HG02571 (cell line): ENCODE results near the gene CYP24A1.

Experiments used
- ATAC-seq: cut with Tn5 transposase; IDR thresholded peaks from one replicate; pipeline ENCODE4 v1.9.1; 2021; ENCODE audit warnings: mild to moderate bottlenecking, moderate library complexity; ENCODE audit not compliant: unreplicated experiment

Gene CYP24A1

GRCh38 chr20:54173653-54174456 lies at the start of gene CYP24A1:
Gene CYP24A1, minus strand, starts transcription at chr20:54173986. Its CDS starts 407 bp downstream, at chr20:54173579.
- ATAC-seq = no peak

- no peak for ATAC-seq
Measured at GRCh38 chr20:54223285-54223684, 49.5 kb upstream of the CYP24A1 start.

DNA sequence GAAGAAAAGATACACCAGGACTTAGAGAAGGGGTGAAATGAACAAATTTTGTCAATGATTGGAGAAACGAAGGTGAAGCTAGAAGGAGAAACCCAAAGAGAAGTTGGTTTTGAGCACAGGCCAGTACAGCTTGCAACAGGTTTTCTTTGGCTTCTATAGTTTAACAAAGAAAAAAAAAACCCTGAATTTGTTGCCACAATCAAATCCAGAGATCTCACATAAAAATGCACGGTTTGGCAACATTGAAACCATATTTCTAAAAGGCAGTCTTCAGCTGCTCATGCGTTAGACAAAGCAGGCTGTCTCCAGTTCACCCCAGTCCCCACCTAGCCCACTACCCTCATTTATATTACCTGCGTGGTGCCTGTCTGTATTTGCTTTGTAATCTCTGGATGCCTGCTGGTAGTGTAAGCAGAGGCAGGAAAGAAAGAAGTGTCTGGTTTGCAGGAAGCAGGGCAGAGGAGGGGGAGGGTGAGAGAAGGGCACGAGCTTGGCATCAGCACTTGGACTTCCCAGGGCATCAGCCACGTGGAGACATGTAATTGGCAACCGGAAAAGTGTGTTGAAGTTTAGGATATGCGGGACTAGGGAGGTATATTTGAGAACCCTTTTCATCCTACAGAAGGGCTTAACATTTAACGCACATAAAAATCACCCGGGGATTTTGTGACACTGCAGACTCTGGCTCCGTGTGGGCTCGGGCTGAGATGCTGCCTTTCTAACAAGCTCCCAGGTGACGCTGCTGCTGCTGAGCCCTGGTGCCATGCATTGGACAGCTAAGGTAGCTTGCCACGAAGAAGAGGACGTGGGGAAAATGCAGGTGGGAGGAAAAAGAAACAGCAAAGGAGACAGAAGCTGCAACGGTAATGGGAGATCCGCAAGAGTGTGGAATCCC lies 48.5 kb upstream of the CYP24A1 start:
- ATAC-seq = no peak

DNA sequence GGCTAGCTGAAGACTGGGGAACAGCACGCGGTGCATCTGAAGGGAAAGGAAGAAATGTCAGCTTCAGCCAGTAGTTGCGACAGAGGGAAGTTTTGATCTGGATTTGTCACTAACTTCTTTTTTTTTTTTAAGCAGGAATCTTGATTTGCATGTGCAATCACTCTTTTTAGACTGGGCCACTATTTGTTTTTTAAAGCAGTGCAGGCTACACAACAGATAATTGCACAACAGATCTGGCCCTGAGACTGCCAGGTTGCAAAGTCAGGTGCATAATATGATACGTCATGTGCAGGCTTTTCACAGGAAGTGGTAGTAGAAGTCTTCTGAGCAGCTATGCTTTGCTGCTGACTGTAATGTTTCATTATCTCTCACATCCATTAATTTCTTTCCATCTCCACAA lies 47.6 kb upstream of the CYP24A1 start:
- ATAC-seq = no peak

- ATAC-seq = no peak
Measured at GRCh38 chr20:54220722-54221121, 46.9 kb upstream of the CYP24A1 start.

DNA sequence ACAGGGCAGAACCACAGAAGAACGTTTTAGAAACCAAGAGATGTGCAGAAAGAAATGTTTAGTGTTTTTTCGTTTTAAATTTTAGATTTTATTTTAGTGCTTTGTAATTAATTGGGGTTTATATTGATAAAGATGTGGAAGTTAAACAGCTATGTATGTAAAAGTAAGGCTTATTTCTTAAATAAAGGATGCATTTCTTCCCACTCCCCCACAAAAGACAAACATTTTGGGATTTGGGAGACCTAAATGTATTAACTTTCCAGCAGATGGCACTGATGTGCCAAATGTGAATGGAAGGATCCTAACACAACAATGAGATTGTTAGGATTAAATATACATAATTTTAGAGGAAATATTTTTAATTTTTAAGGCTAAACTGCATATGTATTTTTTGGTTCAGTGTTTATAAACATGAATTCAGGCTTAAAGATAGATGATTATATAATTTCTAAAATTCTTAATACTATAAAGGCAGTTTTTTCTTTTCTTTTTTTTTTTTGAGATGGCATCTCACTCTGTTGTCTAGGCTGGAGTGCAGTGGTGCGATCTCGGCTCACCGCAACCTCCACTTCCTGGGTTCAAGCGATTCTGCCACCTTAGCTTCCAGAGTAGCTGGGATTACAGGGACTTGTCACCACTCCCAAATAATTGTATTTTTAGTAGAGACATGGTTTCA lies 46.1 kb upstream of the CYP24A1 start:
- ATAC-seq = no peak

DNA sequence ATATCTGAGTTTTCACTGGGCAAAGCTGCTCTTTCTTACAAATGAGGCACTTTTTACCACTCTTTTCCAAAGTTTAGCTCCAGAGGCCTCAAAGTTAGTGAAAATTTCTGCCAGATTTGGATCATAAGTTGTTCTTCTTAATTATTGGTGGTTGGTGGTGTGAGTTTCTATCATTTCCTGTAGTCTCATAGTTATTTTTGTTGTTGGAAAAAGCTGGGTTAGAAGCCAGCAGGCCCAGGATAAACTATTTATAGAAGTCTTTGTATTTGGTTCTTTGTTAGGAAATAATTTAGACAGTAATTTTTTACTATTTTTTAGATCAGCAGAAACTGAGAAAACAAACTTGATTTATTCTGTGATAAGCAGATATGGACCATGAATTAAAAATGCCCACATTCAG lies 44.7 kb upstream of the CYP24A1 start:
- no peak for ATAC-seq

GRCh38 chr20:54217762-54218161 lies 44.0 kb upstream of the CYP24A1 start:
- no peak for ATAC-seq

DNA sequence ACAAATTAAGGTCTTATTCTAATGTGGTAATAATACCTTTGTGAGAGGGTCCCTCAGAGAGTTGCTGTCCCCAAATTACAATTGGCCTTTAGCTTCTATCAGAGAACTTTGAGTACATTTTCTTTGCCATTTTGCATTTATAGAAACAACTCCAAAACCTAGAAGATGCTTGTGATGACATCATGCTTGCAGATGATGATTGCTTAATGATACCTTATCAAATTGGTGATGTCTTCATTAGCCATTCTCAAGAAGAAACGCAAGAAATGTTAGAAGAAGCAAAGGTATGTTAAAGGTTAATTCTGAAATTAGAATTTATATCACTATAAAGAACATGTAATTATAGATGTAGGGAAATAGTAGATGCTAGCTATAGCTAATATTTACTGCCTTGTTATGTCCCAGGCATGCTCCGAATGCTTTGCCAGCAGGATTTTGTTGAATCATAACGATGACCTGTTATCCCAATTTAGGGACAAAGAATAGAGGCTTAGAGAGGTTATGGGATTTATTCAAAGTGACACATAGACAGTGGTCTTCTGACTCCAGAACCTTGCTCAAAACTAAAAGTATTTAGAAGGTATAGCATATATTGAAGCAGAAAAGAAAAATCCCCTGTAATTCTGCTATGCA lies 41.5 kb upstream of the CYP24A1 start:
- no peak for ATAC-seq

DNA sequence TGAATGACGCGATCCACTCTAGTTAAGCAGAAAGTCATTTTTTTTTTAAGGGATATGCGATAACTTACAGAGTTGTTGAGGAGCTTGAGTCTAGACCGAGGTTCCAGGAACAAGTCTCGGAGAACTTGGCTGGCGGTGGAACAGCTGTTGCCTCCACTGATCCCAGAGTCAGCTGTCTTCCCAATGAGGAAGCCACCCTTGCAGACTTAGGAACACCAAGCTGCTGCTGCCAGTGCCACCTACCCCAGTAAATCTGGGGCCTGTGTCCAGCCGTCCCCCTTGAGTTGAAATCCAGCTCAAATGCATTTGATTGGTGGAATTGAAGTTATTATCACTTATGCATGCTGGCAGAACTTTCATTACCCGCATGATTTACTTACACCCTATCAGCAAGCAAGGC lies 40.8 kb upstream of the CYP24A1 start:
- ATAC-seq = no peak

DNA sequence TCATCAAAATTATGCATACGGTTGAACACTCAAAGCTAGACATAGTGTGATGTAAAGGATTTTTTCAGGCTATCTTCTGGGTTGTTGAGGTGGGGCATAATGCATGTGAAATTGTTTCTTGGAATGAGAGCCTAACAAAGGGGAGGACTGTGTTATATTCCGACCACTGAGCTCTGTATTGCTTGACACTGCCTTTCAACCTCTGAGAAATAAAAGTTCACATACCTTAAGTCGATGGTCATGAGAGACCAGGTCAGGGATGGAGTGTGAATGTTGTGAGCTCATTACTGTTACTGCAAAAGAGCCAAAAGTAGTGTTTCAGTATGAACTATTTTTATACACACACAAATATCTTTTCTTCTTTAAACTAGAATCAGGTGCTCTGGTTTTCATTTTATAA lies 39.1 kb upstream of the CYP24A1 start:
- no peak for ATAC-seq

DNA sequence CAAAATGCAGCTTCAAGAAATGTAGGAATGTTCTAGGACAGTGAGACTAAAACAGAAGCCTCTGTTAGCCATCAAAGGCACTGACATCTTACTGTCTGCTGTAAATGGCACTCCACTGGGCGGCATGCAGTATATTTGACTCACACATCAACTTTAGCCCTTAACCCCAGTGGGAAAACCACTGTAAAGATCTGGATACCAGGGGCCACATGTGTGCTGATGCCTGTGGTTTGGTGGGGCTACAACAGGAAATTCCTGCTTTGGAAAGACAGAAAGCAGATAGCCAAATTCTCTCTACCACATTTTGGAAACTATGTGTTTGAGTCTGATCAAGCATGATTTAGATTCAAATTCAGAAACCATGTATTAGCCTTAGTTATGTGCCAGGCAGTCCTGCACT lies 38.4 kb upstream of the CYP24A1 start:
- no peak for ATAC-seq

GRCh38 chr20:54209216-54209813 lies 35.5 kb upstream of the CYP24A1 start:
- no peak for ATAC-seq

DNA sequence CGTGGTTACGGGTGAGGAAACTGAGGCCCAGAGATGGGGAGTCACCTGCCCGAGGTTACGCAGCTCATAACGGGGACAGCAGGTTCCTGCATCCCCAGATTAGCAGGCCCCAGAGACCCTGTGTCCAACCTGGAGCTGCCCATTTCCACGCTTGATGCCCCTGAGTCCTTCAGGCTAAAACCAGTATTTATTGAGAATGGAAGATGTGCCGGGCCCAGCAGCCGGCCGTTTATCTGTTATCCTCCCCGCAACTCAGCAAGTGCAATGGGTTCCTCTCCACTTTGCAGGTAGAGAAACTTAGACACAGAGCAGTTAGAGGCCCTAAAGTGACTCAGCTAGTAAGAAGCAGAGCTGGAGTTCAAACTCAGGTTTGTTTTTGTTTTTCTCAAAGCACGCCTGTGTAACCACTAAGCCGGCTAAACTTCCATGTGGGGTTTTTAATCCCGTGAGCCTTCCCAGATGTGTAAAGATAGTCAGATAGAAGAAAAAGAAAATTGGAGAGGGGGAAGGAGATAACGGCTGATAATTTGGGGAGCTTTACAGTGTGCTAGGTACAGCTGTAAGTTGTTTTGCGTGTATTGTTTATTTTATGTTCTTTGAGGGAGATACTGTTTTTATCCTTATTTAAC lies 34.9 kb upstream of the CYP24A1 start:
- no peak for ATAC-seq

DNA sequence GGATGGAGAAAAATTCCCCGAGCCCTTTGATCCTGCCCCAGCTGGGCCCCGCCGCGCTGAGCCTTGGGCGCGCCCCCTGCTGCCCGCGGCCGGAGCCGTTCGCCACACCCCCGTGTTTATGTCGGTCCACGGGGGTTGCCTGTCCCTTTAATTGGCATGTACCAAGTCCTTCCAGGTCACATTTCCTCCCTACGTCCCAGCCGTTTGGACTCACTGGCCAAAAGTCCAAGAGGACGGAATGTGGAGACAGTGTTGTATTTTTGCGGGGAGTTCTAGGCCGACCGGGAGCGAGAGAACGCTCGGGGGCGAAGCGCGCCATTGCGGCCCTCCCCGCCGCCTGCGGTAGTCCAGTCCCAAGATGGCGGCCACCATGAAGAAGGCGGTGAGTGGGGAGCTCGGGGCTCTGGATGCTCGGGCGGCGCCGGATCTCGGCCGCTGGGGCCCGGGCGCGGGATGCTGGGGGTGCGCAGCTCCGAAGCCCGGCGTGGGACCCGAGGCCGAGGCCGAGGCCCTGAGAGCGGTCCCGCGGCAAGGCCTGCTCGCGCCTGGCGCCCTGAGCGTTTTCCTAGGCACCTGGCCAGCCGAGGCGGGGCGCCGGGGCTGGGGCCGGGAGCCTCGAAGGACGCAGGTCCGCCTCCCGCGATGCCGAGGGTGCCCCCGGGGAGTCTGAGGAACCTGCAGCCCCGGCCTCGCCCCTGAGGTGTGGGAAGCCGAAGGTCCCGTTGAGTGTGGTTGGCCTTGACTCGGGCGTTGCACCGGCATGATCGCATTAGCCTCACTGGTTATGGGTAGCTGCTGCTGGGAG lies 34.2 kb upstream of the CYP24A1 start, which contains the start of gene PFDN4:
Gene PFDN4, plus strand, starts transcription at position 345 of the 805 bp plus-strand sequence. Its CDS starts 14 bp downstream, at position 359.
- peak; percentile 96 for ATAC-seq

DNA sequence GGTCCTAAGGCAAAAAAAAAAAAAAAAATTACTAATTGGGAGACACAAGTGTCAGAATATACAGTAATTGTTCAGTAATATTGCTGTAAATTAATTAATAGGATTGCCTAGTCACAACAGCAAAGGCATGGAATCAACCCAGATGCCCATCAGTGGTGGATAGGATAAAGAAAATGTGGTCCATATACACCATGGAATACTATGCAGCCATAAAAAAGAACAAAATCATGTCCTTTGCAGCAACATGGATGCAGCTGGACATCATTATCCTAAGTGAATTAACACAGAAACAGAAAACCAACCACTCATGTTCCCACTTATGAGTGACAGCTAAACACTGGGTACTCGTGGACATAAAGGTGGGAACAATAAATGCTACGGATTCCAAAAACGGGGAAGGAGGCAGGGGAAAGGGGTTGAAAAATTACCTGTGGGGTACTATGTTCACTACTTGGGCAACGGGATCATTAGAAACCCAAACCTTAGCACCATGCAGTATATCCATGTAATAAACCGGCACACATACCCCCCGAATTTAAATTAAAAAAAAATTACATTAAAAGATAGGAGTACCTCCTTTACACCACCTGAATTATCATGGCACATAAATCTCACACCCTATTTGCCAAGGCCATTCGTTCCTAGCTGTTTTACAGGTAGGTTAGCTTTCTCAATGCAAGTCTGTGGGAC lies 33.4 kb upstream of the CYP24A1 start:
- ATAC-seq = no peak

DNA sequence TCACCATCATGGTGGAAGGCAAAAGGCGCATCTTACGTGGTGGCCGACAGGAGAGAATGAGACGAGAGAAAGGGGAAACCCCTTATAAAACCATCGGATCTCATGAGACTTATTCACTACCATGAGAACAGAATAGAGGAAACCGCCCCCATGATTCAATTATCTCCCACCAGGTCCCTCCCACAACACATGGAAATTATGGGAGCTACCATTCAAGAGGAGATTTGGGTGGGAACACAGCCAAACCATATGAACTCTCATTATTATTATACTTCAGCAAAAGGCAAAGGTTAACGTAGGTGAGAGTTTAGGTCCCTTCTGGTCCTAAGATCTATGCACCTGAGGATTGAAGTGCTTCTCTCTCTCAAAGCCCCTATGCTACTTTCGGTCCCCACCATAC lies 31.7 kb upstream of the CYP24A1 start:
- no peak for ATAC-seq

GRCh38 chr20:54204481-54204880 lies 30.7 kb upstream of the CYP24A1 start:
- no peak for ATAC-seq

DNA sequence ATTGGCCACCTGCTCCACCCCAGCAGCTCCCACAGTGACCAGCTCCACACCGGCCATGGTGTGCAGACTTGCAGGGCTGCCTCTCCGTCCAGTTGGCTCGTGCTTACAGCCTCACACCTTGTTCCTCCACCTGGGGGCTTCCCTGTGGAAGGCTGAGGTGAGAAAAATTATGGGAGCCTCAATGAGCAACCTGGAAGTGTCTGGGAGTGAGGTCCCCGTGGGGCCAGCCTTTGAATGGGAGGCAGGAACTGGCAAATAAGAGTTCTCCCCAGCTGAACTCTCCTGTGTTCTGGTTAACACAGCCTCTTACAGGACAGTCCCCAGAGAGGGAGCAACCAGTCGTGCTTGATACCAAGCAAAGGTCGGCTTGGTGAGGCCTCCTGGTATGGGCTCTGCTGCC lies 30.3 kb upstream of the CYP24A1 start:
- ATAC-seq = no peak
